CD4-positive, alpha-beta T cell treated with Interleukin-2 at 100 ng/mL for 4 hours (primary cell): ENCODE results near the gene NAP1L4.
"Not testable (repeated sequence)": the region's sequence is repeated elsewhere in the genome, so short reads cannot be mapped to it uniquely, and the experiment has no call there.

ENCODE experiments used
- DNase-seq: peaks from one replicate; pipeline ENCODE4 v3.0.0-alpha.2; 2020; ENCODE audit warnings: low spot score

Gene NAP1L4

GRCh38 chr11:2958251-2958650, 33.9 kb downstream of the NAP1L4 start:
- DNase-seq = no peak

- no peak for DNase-seq
Observed at GRCh38 chr11:2955906-2956476, 36.1 kb downstream of the NAP1L4 start.

GRCh38 chr11:2954263-2954662, 37.9 kb downstream of the NAP1L4 start:
- DNase-seq = no peak

- no peak for DNase-seq
Observed at GRCh38 chr11:2952290-2952689, 39.8 kb downstream of the NAP1L4 start.

- no peak for DNase-seq
Observed at GRCh38 chr11:2951231-2952110, 40.7 kb downstream of the NAP1L4 start.

GRCh38 chr11:2950825-2951224, 41.3 kb downstream of the NAP1L4 start:
- no peak for DNase-seq

- DNase-seq = no peak
Observed at GRCh38 chr11:2949920-2950319, 42.2 kb downstream of the NAP1L4 start.

GRCh38 chr11:2947744-2948143, 44.4 kb downstream of the NAP1L4 start:
- no peak for DNase-seq

GRCh38 chr11:2945757-2946287, 46.3 kb downstream of the NAP1L4 start:
- DNase-seq = no peak

- DNase-seq = peak; percentile 42
Observed at GRCh38 chr11:2945031-2945756, 46.9 kb downstream of the NAP1L4 start.

GRCh38 chr11:2944530-2944929, 47.6 kb downstream of the NAP1L4 start:
- DNase-seq = no peak

- DNase-seq = no peak
Observed at GRCh38 chr11:2943711-2944118, 48.4 kb downstream of the NAP1L4 start.

GRCh38 chr11:2942872-2943710, 49.0 kb downstream of the NAP1L4 start:
- DNase-seq = no peak

- no peak for DNase-seq
Observed at GRCh38 chr11:2942447-2942846, 49.7 kb downstream of the NAP1L4 start.

GRCh38 chr11:2940921-2941821, 51.0 kb downstream of the NAP1L4 start:
- no peak for DNase-seq

GRCh38 chr11:2940147-2940920, 51.8 kb downstream of the NAP1L4 start:
- DNase-seq = peak; percentile 68

- not testable (repeated sequence) for DNase-seq
Observed at GRCh38 chr11:2938458-2939418, 53.4 kb downstream of the NAP1L4 start.

- not testable (repeated sequence) for DNase-seq
Observed at GRCh38 chr11:2937641-2938457, 54.3 kb downstream of the NAP1L4 start.
